GM18526 (cell line): ENCODE measurements around the gene STIM2.

Experiments used
- POLR2A ChIP-seq: IDR thresholded peaks from 3 replicates; pipeline ENCODE4 v1.6.1; 2011; ENCODE audit not compliant: insufficient read length; ENCODE audit errors: extremely low read depth

Gene STIM2

DNA sequence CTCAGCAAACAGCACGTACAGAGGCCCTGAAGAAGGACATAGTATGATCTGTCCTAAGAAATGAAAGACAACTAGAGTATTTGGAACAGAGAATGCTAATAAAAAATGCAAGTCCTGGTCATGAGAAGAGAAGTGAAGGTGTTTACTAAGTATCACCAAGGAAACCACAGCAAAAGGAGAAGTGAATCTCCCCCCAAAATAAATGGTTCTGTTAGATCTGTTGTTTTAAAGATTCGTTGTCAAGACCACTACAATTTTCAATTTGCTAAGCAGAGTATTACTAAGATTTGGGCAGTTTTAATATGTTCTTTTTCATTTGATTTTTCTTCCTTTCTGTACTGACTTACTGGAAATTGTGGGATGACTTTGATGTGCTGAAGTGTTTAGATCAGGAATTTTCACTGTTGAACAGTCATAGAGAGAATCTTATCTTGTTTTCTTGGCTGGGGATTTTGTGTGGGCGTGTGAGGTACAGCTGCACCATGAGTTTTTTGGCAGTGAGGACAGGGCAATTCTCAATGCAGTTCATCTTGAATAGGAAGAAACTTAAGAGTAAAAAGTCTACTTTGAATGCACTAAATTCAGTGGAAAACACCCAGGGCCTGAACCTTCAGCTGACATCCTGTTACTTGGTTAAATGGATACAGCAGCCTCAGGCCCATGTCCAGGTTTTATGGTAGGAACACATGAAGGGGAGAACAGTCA is 132.2 kb downstream of the STIM2 start:
- no peak for TF ChIP-seq POLR2A

DNA sequence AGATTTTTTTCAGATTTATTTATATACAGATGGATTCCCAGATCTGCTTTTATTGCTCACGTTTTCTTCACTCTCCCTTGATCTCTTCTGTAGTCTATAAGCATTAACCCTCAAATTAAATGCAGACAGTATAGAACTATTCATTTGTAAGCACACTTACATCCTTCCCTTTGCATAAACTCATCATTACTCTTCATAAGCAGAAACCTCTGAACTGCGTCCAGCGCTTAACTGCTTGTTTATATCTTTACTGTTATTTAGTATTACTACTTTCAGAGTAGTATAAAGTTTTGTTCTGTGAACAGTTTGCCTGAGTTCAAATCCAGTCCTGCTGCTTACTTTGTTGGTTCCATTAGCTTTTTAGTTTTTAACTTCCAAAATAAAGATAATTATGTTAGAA is 132.9 kb downstream of the STIM2 start:
- no peak for TF ChIP-seq POLR2A

DNA sequence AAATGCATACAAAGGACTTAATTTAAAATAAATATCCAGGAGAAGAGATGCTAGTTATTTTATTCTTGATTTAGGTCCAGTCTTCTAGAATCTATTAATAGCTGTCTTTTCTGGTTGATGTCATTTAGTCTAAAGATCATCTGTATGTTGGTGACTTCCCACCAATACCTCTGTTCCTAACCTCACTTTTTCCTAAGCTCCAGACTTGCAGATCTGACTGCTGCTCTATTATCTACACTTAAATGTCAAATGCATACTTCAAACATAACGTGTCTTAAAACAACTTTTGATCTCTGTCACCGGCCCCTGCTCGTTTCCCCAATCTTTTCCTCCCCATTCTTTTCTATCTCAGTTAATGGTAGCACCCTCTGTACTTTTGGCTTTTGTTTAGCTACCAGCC is 133.3 kb downstream of the STIM2 start:
- TF ChIP-seq POLR2A = no peak

GRCh38 chr4:26995316-26995715 is 134.7 kb downstream of the STIM2 start:
- TF ChIP-seq POLR2A = no peak

GRCh38 chr4:26996745-26997144 is 136.1 kb downstream of the STIM2 start:
- TF ChIP-seq POLR2A = no peak

DNA sequence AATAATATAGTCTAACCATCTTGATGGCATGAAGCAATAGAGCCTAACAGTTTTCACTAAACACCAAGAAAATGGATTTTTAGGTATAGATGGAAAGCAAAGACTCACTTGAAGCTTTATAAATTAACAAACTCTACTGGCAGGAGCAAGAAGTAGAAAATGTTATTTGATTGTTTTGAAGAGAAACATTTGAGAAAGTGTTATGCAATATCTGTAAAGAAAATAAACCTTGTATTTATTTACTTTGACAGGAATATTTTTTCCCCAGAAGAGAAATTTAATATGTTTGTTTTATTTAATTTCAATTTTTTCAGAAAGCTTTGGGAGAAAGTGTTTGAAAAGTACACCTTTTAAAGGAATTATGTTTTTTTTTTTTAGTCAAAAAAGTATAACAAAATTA is 139.0 kb downstream of the STIM2 start:
- TF ChIP-seq POLR2A = no peak

GRCh38 chr4:27000122-27000521 is 139.5 kb downstream of the STIM2 start:
- no peak for TF ChIP-seq POLR2A

DNA sequence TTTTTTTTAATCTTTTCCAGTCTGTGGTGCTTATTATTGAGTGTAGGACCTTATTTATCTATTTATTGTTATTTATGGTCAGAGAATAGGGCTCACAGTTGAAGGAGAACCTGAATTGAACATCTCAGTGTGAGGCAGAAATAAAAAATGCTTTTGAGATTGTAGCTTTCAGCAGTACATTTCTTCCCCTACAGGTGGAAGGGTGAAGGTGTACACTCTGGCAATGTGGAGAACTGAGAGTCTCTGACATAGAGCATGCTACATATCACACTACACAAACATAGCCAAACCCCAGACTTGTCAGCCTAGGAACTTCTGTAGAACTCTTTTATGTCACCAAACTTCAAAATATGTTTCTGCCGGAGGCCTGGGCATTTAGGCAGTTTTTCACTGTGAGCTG is 140.2 kb downstream of the STIM2 start:
- no peak for TF ChIP-seq POLR2A

GRCh38 chr4:27001398-27002164 is 140.9 kb downstream of the STIM2 start:
- TF ChIP-seq POLR2A = no peak

DNA sequence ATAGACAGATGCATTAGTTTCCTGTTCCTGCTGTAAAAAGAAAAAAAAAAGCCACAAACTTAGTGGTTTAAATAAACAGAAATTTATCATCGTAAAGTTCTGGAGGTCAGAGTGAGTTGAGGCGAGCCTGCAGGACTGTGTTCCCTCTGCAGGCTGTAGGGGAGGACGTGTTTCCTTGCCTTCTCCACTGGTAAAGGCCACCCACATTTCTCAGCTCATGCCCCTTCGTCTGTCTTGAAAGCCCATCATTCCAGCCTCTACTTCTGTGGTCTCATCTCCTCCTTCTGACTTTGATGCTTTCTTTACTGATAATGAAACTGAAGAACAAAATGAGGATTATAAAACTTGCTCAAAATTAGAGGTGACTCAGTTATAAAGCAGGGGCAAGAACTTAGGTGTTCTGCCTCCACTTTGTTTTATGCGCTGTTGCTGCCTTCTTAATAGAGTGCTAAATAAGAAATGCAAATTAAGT is 143.0 kb downstream of the STIM2 start:
- no peak for TF ChIP-seq POLR2A

DNA sequence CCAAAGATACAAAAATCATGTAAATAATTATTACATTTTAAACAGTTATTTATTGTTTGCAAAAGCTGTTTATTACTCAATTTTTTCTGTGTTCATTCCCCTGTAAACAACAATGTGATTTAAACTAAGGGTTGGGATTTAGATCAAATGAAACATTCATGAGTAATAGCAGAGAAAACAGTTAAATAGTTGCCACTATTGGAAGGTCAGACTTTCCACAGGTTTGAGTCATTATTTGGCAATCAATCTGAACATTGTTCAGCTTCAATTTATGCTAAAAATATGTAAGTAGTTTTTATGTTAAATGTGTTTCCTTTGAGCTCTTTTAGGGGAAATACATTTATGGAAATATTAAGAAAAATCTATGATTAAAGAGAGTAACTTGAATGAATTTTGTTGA is 144.9 kb downstream of the STIM2 start:
- no peak for TF ChIP-seq POLR2A

DNA sequence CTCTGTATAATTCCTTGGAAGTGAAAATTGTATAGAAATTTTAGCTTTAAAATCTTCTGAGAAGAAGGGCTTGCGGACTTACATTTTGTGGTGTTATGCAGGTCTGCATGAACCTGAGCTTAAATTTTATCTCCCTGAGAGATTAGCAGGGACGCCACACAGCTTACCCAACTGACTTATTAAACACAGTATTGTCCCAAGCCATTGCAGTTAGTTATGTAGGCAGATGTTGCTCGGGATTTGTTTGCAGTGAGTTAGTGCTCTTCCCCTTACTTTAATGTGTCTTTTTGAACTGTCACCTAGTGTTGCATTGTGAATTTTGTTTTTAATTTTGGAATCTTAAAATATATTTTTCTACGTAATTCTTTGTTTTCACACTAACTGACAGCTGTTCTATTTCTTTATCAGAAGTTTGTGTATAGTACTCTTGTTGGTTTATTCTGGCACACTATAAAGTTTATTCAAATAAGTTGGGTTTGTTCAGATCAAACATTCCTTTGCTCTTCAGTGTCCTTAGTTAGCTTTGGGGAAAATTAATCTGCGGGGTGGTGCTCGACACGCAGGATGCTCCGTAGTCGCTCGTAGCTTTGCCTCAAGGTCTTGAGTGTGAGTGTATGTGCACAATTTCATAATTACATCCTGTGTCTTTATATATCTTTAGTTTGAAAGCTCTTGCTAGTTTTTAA is 145.4 kb downstream of the STIM2 start:
- no peak for TF ChIP-seq POLR2A

DNA sequence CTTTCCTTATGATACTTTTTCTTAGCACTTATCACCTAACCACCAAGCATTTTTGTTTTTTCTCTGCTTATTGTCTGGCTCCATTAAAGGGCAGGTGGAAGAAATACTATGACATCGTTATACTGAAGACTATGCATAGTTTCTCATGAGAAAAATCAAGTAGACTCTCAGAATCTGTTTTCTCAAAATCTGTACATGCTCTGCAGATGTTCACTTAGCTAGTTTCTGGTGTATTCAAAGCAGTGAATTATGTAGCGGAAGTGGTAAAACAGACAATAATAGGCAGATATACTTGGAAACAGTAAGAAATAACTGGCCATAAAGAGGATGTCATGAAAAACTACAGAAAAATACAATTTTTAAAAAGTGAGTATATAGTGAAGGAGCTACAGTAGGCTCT is 146.0 kb downstream of the STIM2 start:
- no peak for TF ChIP-seq POLR2A

DNA sequence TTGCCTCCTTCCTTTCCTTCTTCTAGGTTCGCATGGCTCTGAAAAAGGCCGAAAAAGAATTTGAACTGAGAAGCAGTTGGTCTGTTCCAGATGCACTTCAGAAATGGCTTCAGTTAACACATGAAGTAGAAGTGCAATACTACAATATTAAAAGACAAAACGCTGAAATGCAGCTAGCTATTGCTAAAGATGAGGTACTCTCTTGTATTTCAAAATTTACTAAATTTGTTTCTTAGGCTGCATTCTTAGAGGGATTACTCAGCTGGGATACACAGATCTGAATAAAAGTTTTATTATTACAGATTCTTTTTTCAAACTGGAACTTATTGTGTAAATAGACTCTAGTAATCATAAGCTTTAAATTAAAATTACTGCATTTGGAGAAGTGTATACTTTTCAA is 146.9 kb downstream of the STIM2 start:
- no peak for TF ChIP-seq POLR2A

GRCh38 chr4:27008679-27009078 is 148.0 kb downstream of the STIM2 start:
- no peak for TF ChIP-seq POLR2A

DNA sequence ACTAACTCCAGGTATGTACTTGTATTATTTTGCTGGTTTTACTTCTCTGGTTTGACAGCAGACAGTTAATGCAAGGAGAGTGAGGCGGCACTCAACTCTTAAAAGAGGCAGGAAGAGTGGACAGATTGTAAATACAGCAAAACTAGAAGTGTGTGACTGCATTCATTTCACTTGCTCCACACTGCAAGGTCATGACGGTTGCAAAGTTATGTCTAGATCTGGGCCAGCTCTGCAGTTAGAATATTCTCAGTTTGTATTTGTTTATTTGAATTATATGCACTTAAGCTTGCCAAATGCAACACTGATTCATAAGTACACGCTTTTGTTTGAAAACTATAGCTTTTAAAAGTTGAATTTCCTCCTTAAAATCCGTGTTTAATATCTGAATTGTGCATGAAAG is 148.9 kb downstream of the STIM2 start:
- no peak for TF ChIP-seq POLR2A
